Tibial artery (tissue), 4 donors: ENCODE results near the gene KRT80.
A peak's percentile ranks its signal among the peaks of the same experiment; 100 is the strongest.

Source experiments
- DNase-seq, 2 donors: peaks; one replicate each; pipeline ENCODE4 v3.0.0-alpha.2; 2019
- H3K27ac ChIP-seq, 2 donors: fragments of 200-600 bp; sonication (generic) in 1 of 2; 1 replicate in 1 of 2; 2 replicates in 1 of 2; pipeline ENCODE4 v1.5.1; 2018 to 2019; ENCODE audit warnings: mild to moderate bottlenecking in 1 of 2
- H3K27me3 ChIP-seq, 2 donors: fragments of 200-600 bp; sonication (generic) in 1 of 2; one replicate each; pipeline versions ENCODE4 v1.5.1 to v1.6.0; 2016 to 2019
- H3K36me3 ChIP-seq, 3 donors: fragments of 200-600 bp; sonication (generic) in 2 of 3; one replicate each; pipeline ENCODE4 v1.5.1; 2016 to 2019; ENCODE audit warnings: mild to moderate bottlenecking in 2 of 3
- H3K4me1 ChIP-seq, 4 donors: fragments of 200-600 bp; sonication (generic) in 2 of 4; 1 replicate in 3 of 4; 2 replicates in 1 of 4; pipeline ENCODE4 v1.5.1; 2016 to 2019
- H3K4me3 ChIP-seq, 2 donors: fragments of 200-600 bp; sonication (generic) in 1 of 2; 1 replicate in 1 of 2; 2 replicates in 1 of 2; pipeline ENCODE4 v1.5.1; 2018 to 2019; ENCODE audit warnings: mild to moderate bottlenecking in 2 of 2
- H3K9me3 ChIP-seq, 3 donors: fragments of 200-600 bp; sonication (generic) in 1 of 3; one replicate each; pipeline ENCODE4 v1.5.1; 2016 to 2019
- CTCF ChIP-seq, 2 experiments: fragments of 200-600 bp in 1 of 2; fragments of 450-650 bp in 1 of 2; IDR thresholded peaks; one replicate each; pipeline ENCODE4 v1.5.1; 2017 to 2019; ENCODE audit warnings: antibody characterized with exemption in 2 of 2, mild to moderate bottlenecking in 1 of 2, moderate library complexity in 1 of 2
- intact Hi-C: fragments of 100-400 bp; cut with DNase I; formaldehyde crosslinking; loops from one replicate; pipeline ENCODE4 v1.15.0; 2023; ENCODE audit warnings: low total_unique reads

Gene KRT80

GRCh38 chr12:52125476-52125900 lies 66.3 kb downstream of the KRT80 start:
- Histone ChIP-seq H3K36me3 (no peaks in the 10 kb centered on the region), H3K27me3 (peaks cover 0 to 46% of the 10 kb centered on the region in 2 donors), H3K4me3 (no peak overlapping the region), H3K27ac (no peak overlapping the region), H3K9me3 (no peaks in the 10 kb centered on the region), H3K4me1 (peaks cover 0 to 14% (median 0%) of the 10 kb centered on the region in 4 donors)
- TF ChIP-seq CTCF (IDR thresholded peaks at IDR 0.05) = no peak
- intact Hi-C loops = no loop called here
- peak in 1 of 2 donors; percentile 31 for DNase-seq

GRCh38 chr12:52123487-52124186 lies 68.2 kb downstream of the KRT80 start:
- no peaks in the 10 kb centered on the region for H3K9me3 ChIP-seq
- DNase-seq = peak in 1 of 2 donors; percentile 42
- H3K4me1 ChIP-seq = peaks cover 0 to 14% (median 0%) of the 10 kb centered on the region in 4 donors
- TF ChIP-seq CTCF (IDR thresholded peaks at IDR 0.05) = no peak
- peaks cover 0 to 52% of the 10 kb centered on the region in 2 donors for H3K27me3 ChIP-seq
- no peak overlapping the region for H3K4me3 ChIP-seq
- no peaks in the 10 kb centered on the region for H3K36me3 ChIP-seq
- intact Hi-C loops = no loop called here
- H3K27ac ChIP-seq = no peak overlapping the region

- no peak for TF ChIP-seq CTCF (IDR thresholded peaks at IDR 0.05)
- no peaks in the 10 kb centered on the region for H3K36me3 ChIP-seq
- intact Hi-C loops = no loop called here
- H3K27me3 ChIP-seq = peaks cover 0 to 52% of the 10 kb centered on the region in 2 donors
- H3K4me3 ChIP-seq = no peak overlapping the region
- no peak for DNase-seq
- H3K27ac ChIP-seq = no peak overlapping the region
- no peaks in the 10 kb centered on the region for H3K9me3 ChIP-seq
- peaks cover 0 to 14% (median 0%) of the 10 kb centered on the region in 4 donors for H3K4me1 ChIP-seq
These were observed 68.9 kb downstream of the KRT80 start for GRCh38 chr12:52122904-52123303.

GRCh38 chr12:52122540-52122871 lies 69.3 kb downstream of the KRT80 start:
- H3K27ac ChIP-seq = no peak overlapping the region
- intact Hi-C loops = no loop called here
- H3K9me3 ChIP-seq = no peaks in the 10 kb centered on the region
- no peak for DNase-seq
- peaks cover 0 to 14% (median 0%) of the 10 kb centered on the region in 4 donors for H3K4me1 ChIP-seq
- peaks cover 0 to 52% of the 10 kb centered on the region in 2 donors for H3K27me3 ChIP-seq
- H3K36me3 ChIP-seq = no peaks in the 10 kb centered on the region
- no peak overlapping the region for H3K4me3 ChIP-seq
- no peak for TF ChIP-seq CTCF (IDR thresholded peaks at IDR 0.05)

- H3K27ac ChIP-seq = no peak overlapping the region
- no peak for DNase-seq
- TF ChIP-seq CTCF (IDR thresholded peaks at IDR 0.05) = peak in 1 of 2 experiments; percentile 55
- peaks cover 0 to 14% (median 0%) of the 10 kb centered on the region in 4 donors for H3K4me1 ChIP-seq
- H3K4me3 ChIP-seq = no peak overlapping the region
- H3K27me3 ChIP-seq = peaks cover 0 to 52% of the 10 kb centered on the region in 2 donors
- H3K36me3 ChIP-seq = no peaks in the 10 kb centered on the region
- intact Hi-C loops = no loop called here
- H3K9me3 ChIP-seq = no peaks in the 10 kb centered on the region
These were observed 69.8 kb downstream of the KRT80 start for GRCh38 chr12:52121824-52122539.
